HCT116 (cell line): Measurements from ENCODE around the gene ERBB4. TPM values are rescaled to one million over a fixed set of nuclear protein-coding genes. Genes with fewer than 3 reads are reported as not detected.

Source experiments
- ATAC-seq: fragments of 200-7000 bp; cut with Tn5 transposase; 2 replicates; pipeline ENCODE4 v1.9.1; 2020; ENCODE audit warnings: mild to moderate bottlenecking, moderate library complexity
- BruUV-seq: library from RNA; stranded (reverse); fragments of 400-500 nt; replicated peaks from 2 replicates; lab custom pipeline; 2021; lab: Mats Ljungman, UMichigan
- CTCF ChIA-PET: fragments of 300-600 bp; sonication (Branson Sonifier 250); formaldehyde crosslinking; loops from one replicate; lab custom pipeline; 2021; ENCODE audit warnings: antibody characterized with exemption; lab: Charles Lee
- POLR2A ChIA-PET: fragments of 300-600, 350-600 bp; sonication (Branson Sonifier 250); formaldehyde crosslinking; loops from one replicate; lab custom pipeline; 2021; ENCODE audit warnings: antibody characterized with exemption; lab: Charles Lee
- RAD21 ChIA-PET, 2 experiments: fragments of 300-600 bp; sonication (Branson Sonifier 250); formaldehyde crosslinking; loops; one replicate each; lab custom pipeline; 2023; ENCODE audit warnings: low total read pairs in 2 of 2; ENCODE audit not compliant: uncharacterized antibody in 2 of 2, unreplicated experiment in 2 of 2, low non-redundant PET in 1 of 2; lab: Charles Lee
- DNase-seq: peaks from one replicate; pipeline ENCODE4 v3.0.0-alpha.2; 2010; ENCODE audit warnings: low read depth, low spot score
- H2AFZ ChIP-seq: fragments of 200-600 bp; shearing (Covaris generic), sonication (generic); 2 replicates; pipeline ENCODE4 v1.6.1; 2017; ENCODE audit warnings: low read depth, mixed run types, mixed read lengths, antibody characterized with exemption, low read length; ENCODE audit not compliant: poor library complexity, severe bottlenecking
- H3K27ac ChIP-seq: 2 replicates; pipeline ENCODE4 v1.5.1; 2012; ENCODE audit warnings: low read depth, low read length
- H3K27me3 ChIP-seq: fragments of 200-600 bp; sonication (generic); 2 replicates; pipeline ENCODE4 v1.6.1; 2016; ENCODE audit warnings: mixed run types, low read length, mixed read lengths; ENCODE audit not compliant: insufficient read depth
- H3K36me3 ChIP-seq, 2 experiments: fragments of 200-500 bp in 1 of 2; fragments of 200-600 bp in 1 of 2; sonication (Bioruptor generic) in 1 of 2; sonication (generic) in 1 of 2; 2 replicates each; pipeline versions ENCODE4 v1.5.1 to v1.6.1; 2014 to 2016; ENCODE audit warnings: low read length in 2 of 2, inconsistent platforms in 1 of 2, mixed read lengths in 1 of 2, mixed run types in 1 of 2; ENCODE audit not compliant: insufficient read depth in 2 of 2, control insufficient read depth in 1 of 2
- H3K4me1 ChIP-seq, 2 experiments: fragments of 200-600 bp in 1 of 2; sonication (generic) in 1 of 2; 2 replicates each; pipeline versions ENCODE4 v1.5.1 to v1.6.1; 2012 to 2017; ENCODE audit warnings: low read length in 2 of 2, inconsistent platforms in 1 of 2, mild to moderate bottlenecking in 1 of 2, mixed read lengths in 1 of 2, mixed run types in 1 of 2, moderate library complexity in 1 of 2; ENCODE audit not compliant: insufficient read depth in 2 of 2, control insufficient read depth in 1 of 2
- H3K4me2 ChIP-seq: fragments of 200-600 bp; sonication (generic); 2 replicates; pipeline ENCODE4 v1.6.1; 2017; ENCODE audit warnings: mixed run types, low read length, mixed read lengths
- H3K4me3 ChIP-seq, 2 experiments: fragments of 200-600 bp in 1 of 2; sonication (generic) in 1 of 2; replicated peaks in 1 of 2; 2 replicates each; pipeline ENCODE4 v1.5.1; 2011 to 2016; ENCODE audit warnings: low read length in 2 of 2, control low read depth in 1 of 2, low read depth in 1 of 2, mild to moderate bottlenecking in 1 of 2, mixed read lengths in 1 of 2, mixed run types in 1 of 2
- H3K79me2 ChIP-seq: fragments of 200-600 bp; sonication (generic); 2 replicates; pipeline ENCODE4 v1.6.1; 2017; ENCODE audit warnings: mild to moderate bottlenecking, mixed run types, low read length, moderate library complexity, mixed read lengths; ENCODE audit not compliant: insufficient read depth
- H3K9ac ChIP-seq: fragments of 200-600 bp; sonication (generic); 2 replicates; pipeline ENCODE4 v1.6.1; 2016; ENCODE audit warnings: low read length, mixed read lengths
- H3K9me2 ChIP-seq: fragments of 200-600 bp; sonication (generic), shearing (Covaris generic); 2 replicates; pipeline ENCODE4 v1.6.1; 2017; ENCODE audit warnings: mixed run types, mild to moderate bottlenecking, moderate library complexity; ENCODE audit not compliant: insufficient read depth
- H3K9me3 ChIP-seq, 2 experiments: fragments of 200-500 bp in 1 of 2; fragments of 200-600 bp in 1 of 2; sonication (Bioruptor generic) in 1 of 2; sonication (generic) in 1 of 2; 2 replicates each; pipeline ENCODE4 v1.6.1; 2014 to 2017; ENCODE audit warnings: low read length in 2 of 2, mixed read lengths in 2 of 2, inconsistent platforms in 1 of 2, low read depth in 1 of 2, mild to moderate bottlenecking in 1 of 2, mixed run types in 1 of 2, moderate library complexity in 1 of 2; ENCODE audit not compliant: control insufficient read depth in 1 of 2, insufficient read depth in 1 of 2
- H4K20me1 ChIP-seq: fragments of 200-600 bp; sonication (generic), shearing (Covaris generic); 2 replicates; pipeline ENCODE4 v1.6.1; 2017; ENCODE audit warnings: mixed run types, mild to moderate bottlenecking, moderate library complexity; ENCODE audit not compliant: insufficient read depth
- CBX3 ChIP-seq: IDR thresholded peaks from 2 replicates; pipeline ENCODE4 v1.6.1; 2012; ENCODE audit warnings: low read depth
- CEBPB ChIP-seq: IDR thresholded peaks from 2 replicates; pipeline ENCODE4 v1.6.1; 2012; ENCODE audit warnings: low read depth
- EGR1 ChIP-seq: IDR thresholded peaks from 2 replicates; pipeline ENCODE4 v1.6.1; 2012; ENCODE audit warnings: low read depth
- EZH2 ChIP-seq: fragments of 200-600 bp; sonication (generic); IDR thresholded peaks from 2 replicates; pipeline ENCODE4 v1.6.1; 2017; ENCODE audit warnings: antibody characterized with exemption, mixed run types
- FOSL1 ChIP-seq: IDR thresholded peaks from 2 replicates; pipeline ENCODE4 v1.6.1; 2012; ENCODE audit warnings: low read depth
- JUND ChIP-seq: IDR thresholded peaks from 2 replicates; pipeline ENCODE4 v1.6.1; 2012
- POLR2A ChIP-seq: IDR thresholded peaks from 2 replicates; pipeline ENCODE4 v1.7.0; 2011; ENCODE audit warnings: borderline replicate concordance; ENCODE audit not compliant: insufficient read depth, insufficient read length; ENCODE audit errors: extremely low read depth
- POLR2AphosphoS5 ChIP-seq: IDR thresholded peaks from 2 replicates; pipeline ENCODE4 v1.6.1; 2011; ENCODE audit warnings: mild to moderate bottlenecking, low read depth, low read length, moderate library complexity
- RAD21 ChIP-seq: IDR thresholded peaks from 2 replicates; pipeline ENCODE4 v1.6.1; 2012; ENCODE audit warnings: low read depth, mild to moderate bottlenecking
- SP1 ChIP-seq: IDR thresholded peaks from 2 replicates; pipeline ENCODE4 v1.6.1; 2012; ENCODE audit warnings: low read depth
- SRF ChIP-seq: IDR thresholded peaks from 2 replicates; pipeline ENCODE4 v1.6.1; 2012; ENCODE audit warnings: low read depth
- YY1 ChIP-seq: IDR thresholded peaks from 2 replicates; pipeline ENCODE4 v1.6.1; 2011; ENCODE audit warnings: low read length, low read depth, moderate library complexity, mild to moderate bottlenecking; ENCODE audit not compliant: insufficient replicate concordance; ENCODE audit errors: extremely low read depth
- ZFX ChIP-seq: fragments of 450-650 bp; IDR thresholded peaks from 2 replicates; pipeline ENCODE4 v1.6.1; 2017
- ZNF274 ChIP-seq: fragments of 200-500 bp; sonication (Bioruptor generic); IDR thresholded peaks from 2 replicates; pipeline ENCODE4 v1.6.1; 2014; ENCODE audit warnings: mild to moderate bottlenecking, low read depth, low read length, inconsistent platforms
- intact Hi-C: fragments of 100-400 bp; cut with micrococcal nuclease; formaldehyde crosslinking; loops from 2 replicates; pipeline ENCODE4 v1.10.0; 2022
- total RNA-seq: library from RNA; stranded (reverse); gene quantifications from one replicate; pipeline ENCODE4 v1.2.1, GENCODE V29; 2021; ENCODE audit not compliant: unreplicated experiment
- TF ChIP-seq, protein P1 (sequence below): IDR thresholded peaks from 2 replicates; pipeline ENCODE4 v1.6.1; 2011; ENCODE audit warnings: mild to moderate bottlenecking, low read length, moderate library complexity; ENCODE audit not compliant: insufficient replicate concordance; ENCODE audit errors: extremely low read depth
- TF ChIP-seq, protein P2 (sequence below): IDR thresholded peaks from 2 replicates; pipeline ENCODE4 v1.6.1; 2012; ENCODE audit warnings: low read depth
- TF ChIP-seq, protein P3 (sequence below), 3 experiments: fragments of 200-600 bp in 1 of 3; sonication (generic) in 1 of 3; IDR thresholded peaks in 2 of 3; conservative IDR thresholded peaks in 1 of 3; 2 replicates each; pipeline ENCODE4 v1.5.1; 2012 to 2017; ENCODE audit warnings: low read depth in 2 of 3, low read length in 2 of 3, antibody characterized with exemption in 1 of 3, borderline replicate concordance in 1 of 3, control low read depth in 1 of 3, mild to moderate bottlenecking in 1 of 3, mixed read lengths in 1 of 3, mixed run types in 1 of 3, moderate library complexity in 1 of 3; ENCODE audit not compliant: insufficient read depth in 1 of 3

ERBB4 gene
- total RNA-seq, 1 experiment from 2014 or later, result 0.10 TPM

DNA sequence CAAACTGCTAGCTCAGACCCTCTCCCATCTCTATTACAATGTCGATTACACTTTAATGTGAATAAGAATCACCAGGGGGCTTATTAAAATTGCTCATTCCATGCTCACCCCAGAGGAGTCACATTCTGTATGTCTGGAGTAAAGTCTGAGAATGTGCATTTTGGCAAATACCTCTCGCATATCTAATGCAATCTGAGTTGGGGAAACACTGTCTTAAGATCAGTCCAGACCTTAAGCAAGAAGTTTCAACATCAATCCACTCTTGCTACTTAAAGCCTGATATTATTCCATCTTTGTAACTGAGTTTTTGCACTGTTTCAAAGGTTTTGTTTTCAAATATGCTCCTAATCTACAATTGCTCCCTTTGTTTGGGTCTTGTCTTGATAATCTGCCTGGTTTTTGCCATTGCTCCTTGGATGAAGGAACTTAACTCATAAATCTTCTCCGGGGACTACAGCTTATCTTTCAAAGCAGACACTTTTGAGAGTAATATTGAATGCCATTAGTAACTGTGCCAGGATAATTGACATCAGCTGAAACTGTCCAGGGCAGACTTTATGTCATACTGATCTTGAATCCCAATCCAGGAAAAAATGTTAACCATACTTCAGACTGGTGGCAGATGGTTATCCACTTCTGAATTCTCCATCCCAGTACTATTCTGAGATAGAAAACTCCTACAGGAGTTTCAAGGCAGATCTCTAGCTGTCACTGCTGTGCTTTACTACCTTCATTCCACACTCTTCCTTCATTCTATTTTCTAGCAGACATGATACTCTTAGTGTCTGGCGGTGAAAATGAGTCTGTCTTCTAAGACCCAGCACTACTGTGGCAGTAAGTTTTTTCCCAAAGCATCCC, 200.9 kb downstream of the ERBB4 start:
- H3K4me2 ChIP-seq, result no peak overlapping the region
- H3K27ac ChIP-seq, result no peak overlapping the region
- no peaks in the 10 kb centered on the region for H4K20me1 ChIP-seq
- CTCF ChIA-PET, result no interaction called here
- DNase-seq, result no peak
- H2AFZ ChIP-seq, result no peak overlapping the region
- TF ChIP-seq, protein P1, sequence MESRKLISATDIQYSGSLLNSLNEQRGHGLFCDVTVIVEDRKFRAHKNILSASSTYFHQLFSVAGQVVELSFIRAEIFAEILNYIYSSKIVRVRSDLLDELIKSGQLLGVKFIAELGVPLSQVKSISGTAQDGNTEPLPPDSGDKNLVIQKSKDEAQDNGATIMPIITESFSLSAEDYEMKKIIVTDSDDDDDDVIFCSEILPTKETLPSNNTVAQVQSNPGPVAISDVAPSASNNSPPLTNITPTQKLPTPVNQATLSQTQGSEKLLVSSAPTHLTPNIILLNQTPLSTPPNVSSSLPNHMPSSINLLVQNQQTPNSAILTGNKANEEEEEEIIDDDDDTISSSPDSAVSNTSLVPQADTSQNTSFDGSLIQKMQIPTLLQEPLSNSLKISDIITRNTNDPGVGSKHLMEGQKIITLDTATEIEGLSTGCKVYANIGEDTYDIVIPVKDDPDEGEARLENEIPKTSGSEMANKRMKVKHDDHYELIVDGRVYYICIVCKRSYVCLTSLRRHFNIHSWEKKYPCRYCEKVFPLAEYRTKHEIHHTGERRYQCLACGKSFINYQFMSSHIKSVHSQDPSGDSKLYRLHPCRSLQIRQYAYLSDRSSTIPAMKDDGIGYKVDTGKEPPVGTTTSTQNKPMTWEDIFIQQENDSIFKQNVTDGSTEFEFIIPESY, result no peak
- no peak for TF ChIP-seq RAD21
- TF ChIP-seq YY1, result no peak
- TF ChIP-seq CEBPB, result no peak
- no peak for TF ChIP-seq POLR2A
- TF ChIP-seq CBX3, result no peak
- TF ChIP-seq SRF, result no peak
- no peak for TF ChIP-seq POLR2AphosphoS5
- TF ChIP-seq ZNF274, result no peak
- TF ChIP-seq JUND, result no peak
- TF ChIP-seq ZFX, result no peak
- TF ChIP-seq, protein P2, sequence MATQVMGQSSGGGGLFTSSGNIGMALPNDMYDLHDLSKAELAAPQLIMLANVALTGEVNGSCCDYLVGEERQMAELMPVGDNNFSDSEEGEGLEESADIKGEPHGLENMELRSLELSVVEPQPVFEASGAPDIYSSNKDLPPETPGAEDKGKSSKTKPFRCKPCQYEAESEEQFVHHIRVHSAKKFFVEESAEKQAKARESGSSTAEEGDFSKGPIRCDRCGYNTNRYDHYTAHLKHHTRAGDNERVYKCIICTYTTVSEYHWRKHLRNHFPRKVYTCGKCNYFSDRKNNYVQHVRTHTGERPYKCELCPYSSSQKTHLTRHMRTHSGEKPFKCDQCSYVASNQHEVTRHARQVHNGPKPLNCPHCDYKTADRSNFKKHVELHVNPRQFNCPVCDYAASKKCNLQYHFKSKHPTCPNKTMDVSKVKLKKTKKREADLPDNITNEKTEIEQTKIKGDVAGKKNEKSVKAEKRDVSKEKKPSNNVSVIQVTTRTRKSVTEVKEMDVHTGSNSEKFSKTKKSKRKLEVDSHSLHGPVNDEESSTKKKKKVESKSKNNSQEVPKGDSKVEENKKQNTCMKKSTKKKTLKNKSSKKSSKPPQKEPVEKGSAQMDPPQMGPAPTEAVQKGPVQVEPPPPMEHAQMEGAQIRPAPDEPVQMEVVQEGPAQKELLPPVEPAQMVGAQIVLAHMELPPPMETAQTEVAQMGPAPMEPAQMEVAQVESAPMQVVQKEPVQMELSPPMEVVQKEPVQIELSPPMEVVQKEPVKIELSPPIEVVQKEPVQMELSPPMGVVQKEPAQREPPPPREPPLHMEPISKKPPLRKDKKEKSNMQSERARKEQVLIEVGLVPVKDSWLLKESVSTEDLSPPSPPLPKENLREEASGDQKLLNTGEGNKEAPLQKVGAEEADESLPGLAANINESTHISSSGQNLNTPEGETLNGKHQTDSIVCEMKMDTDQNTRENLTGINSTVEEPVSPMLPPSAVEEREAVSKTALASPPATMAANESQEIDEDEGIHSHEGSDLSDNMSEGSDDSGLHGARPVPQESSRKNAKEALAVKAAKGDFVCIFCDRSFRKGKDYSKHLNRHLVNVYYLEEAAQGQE, result no peak
- TF ChIP-seq EGR1, result no peak
- no peak for TF ChIP-seq FOSL1
- TF ChIP-seq, protein P3, sequence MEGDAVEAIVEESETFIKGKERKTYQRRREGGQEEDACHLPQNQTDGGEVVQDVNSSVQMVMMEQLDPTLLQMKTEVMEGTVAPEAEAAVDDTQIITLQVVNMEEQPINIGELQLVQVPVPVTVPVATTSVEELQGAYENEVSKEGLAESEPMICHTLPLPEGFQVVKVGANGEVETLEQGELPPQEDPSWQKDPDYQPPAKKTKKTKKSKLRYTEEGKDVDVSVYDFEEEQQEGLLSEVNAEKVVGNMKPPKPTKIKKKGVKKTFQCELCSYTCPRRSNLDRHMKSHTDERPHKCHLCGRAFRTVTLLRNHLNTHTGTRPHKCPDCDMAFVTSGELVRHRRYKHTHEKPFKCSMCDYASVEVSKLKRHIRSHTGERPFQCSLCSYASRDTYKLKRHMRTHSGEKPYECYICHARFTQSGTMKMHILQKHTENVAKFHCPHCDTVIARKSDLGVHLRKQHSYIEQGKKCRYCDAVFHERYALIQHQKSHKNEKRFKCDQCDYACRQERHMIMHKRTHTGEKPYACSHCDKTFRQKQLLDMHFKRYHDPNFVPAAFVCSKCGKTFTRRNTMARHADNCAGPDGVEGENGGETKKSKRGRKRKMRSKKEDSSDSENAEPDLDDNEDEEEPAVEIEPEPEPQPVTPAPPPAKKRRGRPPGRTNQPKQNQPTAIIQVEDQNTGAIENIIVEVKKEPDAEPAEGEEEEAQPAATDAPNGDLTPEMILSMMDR (IDR thresholded peaks at IDR 0.05 in 2 of 3, conservative IDR thresholded peaks at IDR 0.05 in 1 of 3; ENCODE audit: borderline replicate concordance in 1 of 3, insufficient read depth in 1 of 3, low read depth in 2 of 3, low read length in 2 of 3), result no peak
- TF ChIP-seq EZH2, result no peak
- TF ChIP-seq SP1, result no peak
- RAD21 ChIA-PET, result no interaction called here
- H3K4me3 ChIP-seq, result no peak overlapping the region
- POLR2A ChIA-PET, result no interaction called here
- H3K79me2 ChIP-seq, result no peaks in the 10 kb centered on the region
- BruUV-seq, result no TSS peak
- no peaks in the 10 kb centered on the region for H3K9me2 ChIP-seq
- H3K4me1 ChIP-seq, result no peaks in the 10 kb centered on the region
- H3K9ac ChIP-seq, result no peak overlapping the region
- no peaks in the 10 kb centered on the region for H3K9me3 ChIP-seq
- H3K27me3 ChIP-seq, result no peaks in the 10 kb centered on the region
- no peaks in the 10 kb centered on the region for H3K36me3 ChIP-seq
- intact Hi-C loops, result no loop called here
- ATAC-seq, result no peak
